ENCODE measurements around the gene ADGRV1.

ADGRV1 gene

GRCh38 chr5:91187032-91187431, 628.4 kb downstream of the ADGRV1 start:
- no peaks in the 10 kb centered on the region for H3K27me3 Mint-ChIP-seq (ENCODE audit: low read depth)
- no peaks in the 10 kb centered on the region for H3K9me3 Mint-ChIP-seq
- no peaks in the 10 kb centered on the region for H3K36me3 Mint-ChIP-seq (ENCODE audit: low read depth)
- no peak overlapping the region for H3K27ac Mint-ChIP-seq
- TF ChIP-seq, protein P1, sequence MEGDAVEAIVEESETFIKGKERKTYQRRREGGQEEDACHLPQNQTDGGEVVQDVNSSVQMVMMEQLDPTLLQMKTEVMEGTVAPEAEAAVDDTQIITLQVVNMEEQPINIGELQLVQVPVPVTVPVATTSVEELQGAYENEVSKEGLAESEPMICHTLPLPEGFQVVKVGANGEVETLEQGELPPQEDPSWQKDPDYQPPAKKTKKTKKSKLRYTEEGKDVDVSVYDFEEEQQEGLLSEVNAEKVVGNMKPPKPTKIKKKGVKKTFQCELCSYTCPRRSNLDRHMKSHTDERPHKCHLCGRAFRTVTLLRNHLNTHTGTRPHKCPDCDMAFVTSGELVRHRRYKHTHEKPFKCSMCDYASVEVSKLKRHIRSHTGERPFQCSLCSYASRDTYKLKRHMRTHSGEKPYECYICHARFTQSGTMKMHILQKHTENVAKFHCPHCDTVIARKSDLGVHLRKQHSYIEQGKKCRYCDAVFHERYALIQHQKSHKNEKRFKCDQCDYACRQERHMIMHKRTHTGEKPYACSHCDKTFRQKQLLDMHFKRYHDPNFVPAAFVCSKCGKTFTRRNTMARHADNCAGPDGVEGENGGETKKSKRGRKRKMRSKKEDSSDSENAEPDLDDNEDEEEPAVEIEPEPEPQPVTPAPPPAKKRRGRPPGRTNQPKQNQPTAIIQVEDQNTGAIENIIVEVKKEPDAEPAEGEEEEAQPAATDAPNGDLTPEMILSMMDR (IDR thresholded peaks at IDR 0.05; ENCODE audit: unreplicated experiment in 3 of 3): no peak
- peaks cover 10% of the 10 kb centered on the region for H3K4me1 Mint-ChIP-seq
- no peak overlapping the region for H3K4me3 Mint-ChIP-seq

- H3K4me3 Mint-ChIP-seq: no peak overlapping the region
- H3K27ac Mint-ChIP-seq: no peak overlapping the region
- peaks cover 10% of the 10 kb centered on the region for H3K4me1 Mint-ChIP-seq
- TF ChIP-seq, protein P1 (IDR thresholded peaks at IDR 0.05; ENCODE audit: unreplicated experiment in 3 of 3): no peak
- H3K9me3 Mint-ChIP-seq: no peaks in the 10 kb centered on the region
- no peaks in the 10 kb centered on the region for H3K36me3 Mint-ChIP-seq (ENCODE audit: low read depth)
- no peaks in the 10 kb centered on the region for H3K27me3 Mint-ChIP-seq (ENCODE audit: low read depth)
Observed at GRCh38 chr5:91188755-91189154, 630.2 kb downstream of the ADGRV1 start.

DNA sequence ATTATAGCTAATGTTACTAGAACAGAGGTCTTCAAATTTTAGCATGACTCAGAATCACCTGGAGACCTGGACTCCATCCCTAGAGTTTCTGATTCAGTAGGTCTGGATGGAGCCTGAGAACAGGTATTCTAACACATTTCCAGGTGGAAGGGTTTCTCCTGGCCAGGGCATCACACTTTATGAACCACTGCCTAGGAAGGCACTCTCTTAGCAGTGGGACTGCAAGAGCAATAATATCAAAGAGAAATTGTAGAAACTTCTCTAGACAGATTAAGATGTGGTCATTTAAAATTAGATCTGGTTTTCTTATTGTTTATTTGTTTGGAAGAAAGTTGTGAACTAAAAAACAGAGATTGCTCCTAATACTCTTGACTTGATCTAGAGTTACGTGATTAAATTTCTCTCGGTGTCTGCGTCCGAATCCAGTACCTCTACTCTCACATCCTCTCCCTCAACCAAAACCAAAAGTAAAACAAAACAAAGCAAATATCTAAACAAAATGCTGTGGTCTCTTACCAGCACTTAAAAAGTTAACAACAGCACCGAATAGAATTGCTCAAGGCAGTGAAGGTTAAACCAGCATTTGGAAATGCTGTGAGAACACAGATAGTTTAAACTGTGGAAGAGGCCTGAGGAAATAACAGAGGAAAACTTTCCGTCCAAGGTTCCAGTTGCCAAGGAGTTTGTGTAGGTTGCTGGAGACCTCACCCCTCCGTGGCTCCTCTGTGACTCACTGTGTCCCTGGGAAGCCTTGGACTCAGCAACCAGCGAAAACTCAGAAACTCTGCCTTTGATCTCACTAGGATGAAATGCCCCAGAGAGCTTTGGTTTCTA, 631.1 kb downstream of the ADGRV1 start:
- Mint-ChIP-seq H3K36me3 (ENCODE audit: low read depth) (no peaks in the 10 kb centered on the region), H3K27me3 (ENCODE audit: low read depth) (no peaks in the 10 kb centered on the region), H3K4me3 (no peak overlapping the region), H3K4me1 (peaks cover 10% of the 10 kb centered on the region), H3K27ac (peak overlapping the region; percentile 55 to 86 (median 79)), H3K9me3 (no peaks in the 10 kb centered on the region)
- TF ChIP-seq, protein P1 (IDR thresholded peaks at IDR 0.05; ENCODE audit: unreplicated experiment in 3 of 3): no peak

GRCh38 chr5:91190314-91190690, 631.7 kb downstream of the ADGRV1 start:
- Mint-ChIP-seq H3K36me3 (ENCODE audit: low read depth) (no peaks in the 10 kb centered on the region), H3K4me1 (peaks cover 10% of the 10 kb centered on the region), H3K27ac (peak overlapping the region; percentile 55 to 86 (median 79)), H3K9me3 (no peaks in the 10 kb centered on the region), H3K4me3 (no peak overlapping the region), H3K27me3 (ENCODE audit: low read depth) (no peaks in the 10 kb centered on the region)
- TF ChIP-seq, protein P1 (IDR thresholded peaks at IDR 0.05; ENCODE audit: unreplicated experiment in 3 of 3): no peak

DNA sequence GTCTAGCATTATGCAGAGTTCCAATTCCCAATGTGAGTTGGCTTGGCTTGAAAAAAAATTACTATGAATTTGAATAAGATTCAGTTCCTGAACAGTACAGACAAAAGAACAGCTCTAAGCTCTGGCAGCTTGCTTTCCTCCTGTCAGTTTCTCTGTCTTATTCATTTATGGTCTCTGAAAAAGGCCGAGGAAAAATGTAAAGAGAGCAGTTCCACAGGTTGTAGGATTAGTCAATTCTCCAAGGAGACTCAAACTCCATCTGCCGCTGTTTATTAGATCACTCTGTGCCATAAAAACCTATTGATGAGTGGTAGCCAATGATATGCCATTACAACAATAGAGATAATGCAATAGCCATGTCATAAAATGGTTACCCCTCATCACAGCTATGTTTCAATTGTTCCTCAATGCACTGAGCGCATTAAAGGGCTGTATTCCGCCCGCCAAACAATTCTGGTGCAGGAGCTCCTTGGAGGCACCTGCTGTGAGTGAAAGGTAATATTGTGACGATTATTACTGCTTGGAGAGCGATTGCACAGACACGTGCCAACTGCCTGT, 636.3 kb downstream of the ADGRV1 start:
- Mint-ChIP-seq H3K36me3 (ENCODE audit: low read depth) (no peaks in the 10 kb centered on the region), H3K27me3 (ENCODE audit: low read depth) (no peaks in the 10 kb centered on the region), H3K27ac (no peak overlapping the region), H3K9me3 (peaks cover 4% of the 10 kb centered on the region), H3K4me1 (peaks cover 5% of the 10 kb centered on the region), H3K4me3 (no peak overlapping the region)
- TF ChIP-seq, protein P1 (IDR thresholded peaks at IDR 0.05; ENCODE audit: unreplicated experiment in 3 of 3): no peak

GRCh38 chr5:91200692-91201091, 642.1 kb downstream of the ADGRV1 start:
- Mint-ChIP-seq H3K9me3 (peaks cover 4% of the 10 kb centered on the region), H3K4me3 (no peak overlapping the region), H3K36me3 (ENCODE audit: low read depth) (no peaks in the 10 kb centered on the region), H3K4me1 (no peaks in the 10 kb centered on the region), H3K27me3 (ENCODE audit: low read depth) (no peaks in the 10 kb centered on the region), H3K27ac (no peak overlapping the region)
- TF ChIP-seq, protein P1 (IDR thresholded peaks at IDR 0.05; ENCODE audit: unreplicated experiment in 3 of 3): no peak
